AG08396 (cell line): ENCODE data around the gene RETSAT.
"Not testable (repeated sequence)": the region's sequence is repeated elsewhere in the genome, so short reads cannot be mapped to it uniquely, and the experiment has no call there.

ENCODE experiments used
- DNase-seq: peaks from one replicate; pipeline ENCODE4 v3.0.0; 2012; ENCODE audit warnings: low spot score, mixed read lengths

The RETSAT gene

GRCh38 chr2:85354286-85355072 is at the start of gene RETSAT, which contains the start of gene ELMOD3:
Gene RETSAT (minus strand): TSS chr2:85354528. CDS start chr2:85354507, 21 bp downstream.
Gene ELMOD3 (plus strand): TSS chr2:85354769. CDS start chr2:85357199, 2,430 bp downstream.
- peak; percentile 97 for DNase-seq

DNA sequence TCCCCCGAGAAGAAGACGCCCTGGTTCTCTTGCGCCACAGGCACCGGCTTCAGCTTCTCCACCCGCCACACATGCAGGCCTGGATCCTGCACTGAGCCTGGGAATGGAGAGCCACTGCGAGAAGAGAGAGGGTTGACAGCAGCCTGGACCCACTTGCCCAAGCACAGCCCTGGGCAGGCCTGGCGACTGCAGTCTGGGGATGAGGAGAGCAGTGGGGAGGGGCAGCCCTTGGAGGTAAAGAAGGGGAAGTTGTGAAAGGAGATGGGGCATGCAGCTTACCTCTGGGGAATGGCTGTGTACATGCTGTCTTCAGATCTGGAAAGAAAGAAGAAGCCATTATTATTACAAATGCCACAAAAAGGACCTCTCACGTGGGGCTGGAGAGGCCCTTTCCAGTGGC is 47.5 kb upstream of the RETSAT start:
- no peak for DNase-seq

DNA sequence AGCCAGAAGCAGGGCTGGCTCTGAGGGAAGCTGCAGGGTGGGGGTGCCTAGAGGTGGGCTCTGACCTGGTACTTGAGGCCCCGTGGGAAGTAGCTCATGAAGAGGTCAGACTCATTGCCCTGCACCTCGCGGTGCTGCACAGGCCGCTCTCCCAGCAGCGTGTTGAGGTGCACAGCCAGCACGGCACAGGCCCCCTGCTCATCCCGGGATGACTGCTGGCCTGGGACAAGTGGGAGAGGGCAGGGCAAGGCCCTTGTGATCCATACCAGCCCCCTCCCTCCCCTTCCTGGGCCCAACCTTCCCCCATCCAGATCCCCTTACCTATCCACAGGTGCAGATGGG is 47.1 kb upstream of the RETSAT start:
- DNase-seq = no peak

DNA sequence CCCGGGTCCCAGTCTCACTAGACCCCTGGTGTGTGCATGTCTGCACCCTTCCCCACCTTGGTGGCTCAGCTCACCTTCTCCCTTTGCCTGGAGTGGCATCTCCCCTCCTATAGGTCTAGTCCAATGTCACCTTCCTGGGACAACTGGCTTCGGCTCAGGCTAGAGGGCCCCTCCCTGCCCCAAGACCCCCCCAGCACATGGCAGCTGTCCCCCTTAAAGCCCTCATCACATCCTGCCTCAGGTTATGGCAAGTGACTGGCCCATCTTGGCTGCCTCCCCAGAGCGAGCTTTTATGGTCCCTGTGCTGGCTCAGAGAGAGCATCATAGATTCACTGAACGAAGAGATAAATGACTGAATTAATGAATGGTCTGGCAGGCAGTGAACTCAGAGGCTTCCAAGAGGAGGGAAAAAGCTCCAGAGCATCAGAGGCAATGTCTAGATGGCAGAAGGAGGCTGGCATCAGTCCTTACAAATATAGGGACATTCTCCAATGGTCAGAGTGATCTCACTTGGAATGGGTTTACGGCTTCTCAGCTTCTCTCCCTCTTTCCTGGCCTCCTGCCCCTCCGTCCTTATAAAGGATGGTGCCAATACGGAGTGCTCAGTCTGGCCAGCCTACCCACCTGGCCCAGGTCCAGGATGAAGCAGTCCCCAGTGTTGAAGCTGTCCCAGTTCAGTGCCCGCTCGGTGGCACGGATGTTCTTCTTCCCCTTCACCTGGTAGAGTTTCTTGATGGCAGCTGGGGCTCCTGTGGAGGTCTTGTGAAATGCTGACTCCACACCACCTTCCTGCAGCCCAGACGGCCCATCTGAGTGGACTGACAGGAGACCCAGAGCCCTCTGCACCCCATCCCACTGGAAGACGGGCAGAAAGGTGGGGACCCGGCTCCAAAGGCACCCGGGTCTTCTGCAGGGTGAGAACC is 46.5 kb upstream of the RETSAT start:
- no peak for DNase-seq

- DNase-seq = no peak
Measured at GRCh38 chr2:85400023-85400422, 45.7 kb upstream of the RETSAT start.

GRCh38 chr2:85399183-85399455 is 44.8 kb upstream of the RETSAT start:
- DNase-seq = no peak

DNA sequence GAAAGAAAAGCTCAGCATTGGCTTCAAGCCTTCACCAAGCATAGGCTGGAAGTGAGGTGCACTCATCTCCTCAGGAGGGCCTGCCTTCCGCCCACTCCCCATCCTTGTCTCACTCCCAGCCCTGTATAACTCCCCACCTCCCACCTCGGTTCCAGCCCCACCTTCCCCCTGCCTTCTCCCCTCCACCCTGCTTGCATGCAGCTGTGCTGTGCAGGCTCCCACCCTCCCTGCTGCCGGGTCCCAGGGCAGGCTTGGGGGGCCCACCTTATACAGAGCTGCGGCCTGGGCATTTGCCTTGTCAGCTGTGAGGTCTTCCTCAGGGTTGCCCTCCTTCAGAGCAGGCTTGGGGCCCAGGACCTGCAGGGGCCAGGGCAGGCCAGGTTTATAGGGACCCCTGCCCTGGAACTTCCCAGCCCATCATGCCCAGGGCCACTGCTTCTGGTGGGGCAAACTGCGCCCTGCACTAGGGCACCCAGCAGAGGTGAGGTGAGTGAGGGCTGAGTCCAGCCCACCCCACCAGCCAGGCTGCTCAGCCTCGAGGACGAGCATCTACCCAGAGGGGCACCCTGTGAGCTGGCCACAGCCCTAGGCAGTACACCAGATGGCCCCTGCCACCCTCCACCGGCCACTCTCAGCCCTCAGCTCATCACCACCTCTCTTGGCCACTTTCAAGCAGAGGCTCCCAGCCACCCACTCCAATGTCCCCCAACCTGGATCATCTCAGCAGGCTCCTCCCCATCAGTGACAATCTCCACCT is 44.3 kb upstream of the RETSAT start:
- DNase-seq = peak; percentile 1

DNA sequence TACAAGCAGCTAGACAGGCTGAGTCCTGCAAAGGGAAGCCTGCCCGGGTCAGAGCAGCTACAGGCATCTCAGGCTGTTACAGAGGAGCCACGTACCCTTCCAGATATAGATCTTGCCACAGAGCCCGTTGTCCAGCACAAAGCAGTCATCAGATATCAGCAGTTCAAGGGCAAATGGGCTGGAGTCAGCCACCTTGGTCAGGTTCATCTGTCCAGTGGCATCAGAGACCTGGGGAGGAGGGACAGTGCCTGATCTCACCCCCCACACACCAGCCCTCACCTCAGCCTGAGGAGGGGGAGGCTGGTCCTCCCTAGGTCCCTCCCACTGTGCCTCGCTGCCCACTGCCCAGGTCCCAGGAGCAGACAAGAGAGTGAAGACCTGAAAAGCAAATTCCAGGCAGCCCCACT is 43.6 kb upstream of the RETSAT start:
- peak; percentile 1 for DNase-seq

DNA sequence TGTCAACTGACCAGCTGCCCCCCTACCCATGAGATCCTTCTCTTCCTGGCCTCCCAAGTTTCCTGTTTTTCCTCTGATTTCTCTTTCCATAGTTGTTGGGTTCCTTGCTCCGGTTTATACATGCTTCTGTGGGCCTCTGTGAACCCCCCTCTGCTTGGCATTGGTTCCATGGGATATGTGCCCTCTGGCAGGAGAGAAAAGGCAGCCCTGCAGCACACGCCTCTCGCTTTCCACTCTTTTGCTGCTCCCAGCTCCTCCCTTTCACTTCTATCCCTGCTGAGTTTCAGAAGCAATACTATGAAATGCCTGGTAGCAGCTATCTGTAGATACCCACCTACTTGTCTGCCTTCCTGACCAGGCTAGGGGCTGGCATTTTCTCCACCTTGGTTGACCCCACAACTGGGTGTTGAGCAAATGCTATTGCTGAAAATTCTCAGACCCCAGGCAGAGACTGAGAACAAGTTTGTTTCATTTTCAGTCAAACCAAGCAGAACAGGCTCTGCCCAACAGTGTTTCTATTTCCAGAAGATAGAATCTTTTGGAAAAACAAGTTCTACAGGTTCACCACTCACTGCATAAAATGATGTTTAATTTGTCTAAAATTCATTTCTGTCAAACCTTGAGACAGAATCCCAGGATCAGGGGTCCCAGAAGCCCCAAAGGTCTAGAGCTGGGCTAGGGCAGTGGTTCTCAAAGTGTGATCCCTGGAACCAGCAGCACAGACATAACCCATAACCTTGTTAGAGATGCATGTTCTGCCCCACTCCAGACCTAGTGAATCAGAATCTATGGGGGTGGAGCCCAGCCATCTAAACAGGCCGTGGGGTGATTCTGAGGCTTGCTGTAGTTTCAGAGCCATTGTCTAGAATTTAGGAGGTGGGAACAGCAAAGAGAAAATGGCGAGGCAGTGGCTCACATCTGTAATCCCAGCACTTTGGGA is 42.5 kb upstream of the RETSAT start:
- DNase-seq = peak; percentile 12

DNA sequence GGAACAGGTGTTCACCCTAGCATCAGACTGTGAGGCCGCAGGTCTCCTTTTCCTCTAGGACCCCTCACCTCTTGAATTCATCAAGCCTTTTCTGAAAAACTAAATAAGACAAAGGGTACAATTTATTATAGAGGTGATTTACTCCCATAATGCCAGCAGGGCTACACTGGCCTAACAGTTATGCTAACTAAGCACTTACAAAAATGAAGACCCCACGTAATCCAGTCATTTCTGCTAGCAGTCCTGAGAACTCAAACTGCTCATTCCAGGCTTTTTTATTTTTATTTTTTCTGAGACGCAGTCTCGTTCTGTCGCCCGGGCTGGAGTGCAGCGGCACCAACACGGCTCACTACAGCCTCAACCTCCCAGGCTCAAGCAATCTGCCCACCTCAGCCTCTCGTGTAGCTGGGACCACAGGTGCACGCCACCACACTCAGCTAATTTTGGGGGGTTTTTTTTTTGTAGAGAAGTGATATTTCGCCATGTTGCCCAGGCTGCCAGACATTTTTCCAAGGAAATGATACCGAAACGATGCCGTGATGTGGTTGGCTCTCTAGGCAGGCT is 41.7 kb upstream of the RETSAT start:
- DNase-seq = no peak

GRCh38 chr2:85394976-85395375 is 40.6 kb upstream of the RETSAT start:
- DNase-seq = peak; percentile 1

- peak; percentile 5 for DNase-seq
Measured at GRCh38 chr2:85394261-85394681, 39.9 kb upstream of the RETSAT start.

DNA sequence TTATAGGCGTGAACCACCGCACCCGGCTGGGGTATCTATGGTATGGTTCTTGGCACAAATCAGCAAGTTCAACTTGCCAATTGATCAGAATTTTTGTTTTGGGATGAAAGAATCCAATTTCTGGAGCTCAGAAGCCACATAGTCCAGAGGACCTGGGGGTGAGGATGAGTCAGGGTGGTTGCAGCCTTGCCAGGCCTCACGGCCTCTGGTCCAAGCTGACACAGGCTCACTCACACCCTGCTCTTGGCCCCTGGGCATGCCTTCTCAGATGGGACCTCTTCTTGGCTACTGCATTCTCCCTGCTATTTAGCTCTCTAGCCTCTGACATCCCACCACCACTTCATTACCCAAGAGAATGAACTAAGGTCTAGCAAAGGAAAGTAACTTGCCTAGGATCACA is 39.5 kb upstream of the RETSAT start:
- peak; percentile 61 for DNase-seq

DNA sequence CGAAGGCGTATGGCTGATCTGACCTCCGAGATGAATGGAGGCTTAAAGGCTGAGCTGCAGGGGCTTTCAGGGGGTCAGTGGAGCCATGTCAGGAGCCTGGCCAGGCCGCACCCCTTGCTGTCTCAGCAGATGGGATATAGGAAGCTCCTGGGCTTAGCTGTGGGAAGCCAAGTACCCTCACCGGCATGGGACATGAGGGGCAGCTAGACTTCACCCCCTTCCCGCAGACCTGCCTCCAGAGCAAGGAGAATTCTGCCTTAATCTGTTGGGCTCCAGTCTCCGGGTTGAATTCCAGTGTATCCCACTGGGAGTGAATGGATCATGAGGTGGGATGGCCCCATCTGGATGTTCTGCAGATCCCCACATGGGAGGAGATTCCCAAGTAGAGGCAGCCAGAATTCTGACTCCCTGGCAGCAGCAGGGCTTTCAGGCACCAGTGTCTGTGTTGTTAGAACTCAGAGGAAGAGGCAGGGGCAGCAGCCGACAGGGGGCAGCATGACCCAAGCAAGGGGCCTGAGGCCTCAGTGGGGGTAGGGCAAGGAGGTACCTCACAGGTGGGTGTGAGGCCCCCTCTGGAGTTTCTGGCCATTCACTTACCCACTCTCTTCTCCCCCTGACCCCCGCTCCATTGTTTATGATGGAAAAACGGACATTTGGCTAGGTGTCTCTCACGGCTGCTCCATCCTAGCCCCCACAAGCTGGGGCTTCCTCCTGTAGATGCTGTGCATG is 36.8 kb upstream of the RETSAT start:
- DNase-seq = peak; percentile 27

DNA sequence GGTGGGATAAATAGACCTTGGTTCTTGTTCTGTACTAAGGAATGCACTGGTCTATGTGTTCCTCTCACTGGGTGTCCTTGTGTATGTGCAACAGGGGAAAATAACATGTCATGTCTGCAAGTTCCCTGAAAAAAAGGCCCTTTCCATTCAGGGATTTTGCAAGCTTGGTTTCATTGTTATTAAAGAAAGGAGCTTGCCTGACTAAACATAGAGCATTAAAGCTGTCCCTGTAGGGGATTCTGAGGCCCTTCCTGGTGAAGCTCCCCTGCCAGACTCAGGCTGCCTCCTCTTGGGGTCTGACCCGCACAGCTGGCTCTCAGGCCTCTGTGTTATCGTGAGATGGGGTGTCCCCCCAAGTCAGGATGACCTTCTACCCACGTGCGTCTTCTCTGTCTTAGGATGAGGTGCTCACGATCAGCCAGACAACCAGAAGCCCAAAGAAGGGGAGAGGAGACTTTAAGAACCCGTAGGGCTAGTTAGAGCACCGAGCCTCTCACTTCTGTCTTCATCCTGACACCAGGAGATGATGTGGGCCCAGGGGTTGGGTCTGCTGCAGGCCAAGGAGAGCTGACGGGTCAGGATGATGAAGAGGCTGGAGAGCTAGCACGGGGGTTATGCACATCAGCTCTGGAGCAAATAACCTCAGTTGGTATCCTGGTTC is 34.7 kb upstream of the RETSAT start:
- DNase-seq = peak; percentile 1

GRCh38 chr2:85387754-85388153 is 33.4 kb upstream of the RETSAT start:
- DNase-seq = no peak

GRCh38 chr2:85385746-85386145 is 31.4 kb upstream of the RETSAT start:
- no peak for DNase-seq

DNA sequence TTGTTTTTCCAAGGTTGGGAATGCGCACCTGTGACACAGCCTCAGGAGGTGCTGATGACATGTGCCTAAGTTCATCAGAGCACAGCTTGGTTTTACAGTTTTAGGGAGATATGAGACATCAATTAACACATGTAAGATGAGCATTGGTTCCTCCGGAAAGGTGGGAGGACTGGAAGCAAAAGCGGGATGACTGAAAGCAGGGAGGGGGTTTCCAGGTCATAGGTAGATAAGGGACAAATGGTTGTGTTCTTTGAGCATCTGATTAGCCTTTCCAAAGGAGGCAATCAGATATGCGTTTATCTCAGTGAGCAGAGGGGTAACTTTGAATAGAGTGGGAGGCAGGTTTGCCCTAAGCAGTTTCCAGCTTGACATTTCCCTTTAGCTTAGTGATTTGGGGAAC is 29.5 kb upstream of the RETSAT start:
- no peak for DNase-seq

DNA sequence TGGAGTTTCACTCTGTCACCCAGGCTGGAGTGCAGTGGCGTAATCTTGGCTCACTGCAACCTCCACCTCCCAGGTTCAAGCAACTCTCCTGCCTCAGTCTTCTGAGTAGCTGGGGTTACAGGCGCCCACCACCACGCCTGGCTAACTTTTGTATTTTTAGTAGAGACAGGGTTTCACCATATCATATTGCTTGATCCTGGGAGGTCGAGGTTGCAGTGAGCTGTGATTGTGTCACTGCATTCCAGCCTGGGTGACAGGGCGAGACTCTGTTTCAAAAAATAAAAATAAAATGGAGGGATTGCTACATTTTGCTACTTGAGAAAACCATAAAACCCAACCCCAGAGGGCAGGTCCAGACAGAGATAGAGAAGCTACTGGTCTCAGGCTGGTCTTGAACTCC is 28.8 kb upstream of the RETSAT start:
- DNase-seq = not testable (repeated sequence)

DNA sequence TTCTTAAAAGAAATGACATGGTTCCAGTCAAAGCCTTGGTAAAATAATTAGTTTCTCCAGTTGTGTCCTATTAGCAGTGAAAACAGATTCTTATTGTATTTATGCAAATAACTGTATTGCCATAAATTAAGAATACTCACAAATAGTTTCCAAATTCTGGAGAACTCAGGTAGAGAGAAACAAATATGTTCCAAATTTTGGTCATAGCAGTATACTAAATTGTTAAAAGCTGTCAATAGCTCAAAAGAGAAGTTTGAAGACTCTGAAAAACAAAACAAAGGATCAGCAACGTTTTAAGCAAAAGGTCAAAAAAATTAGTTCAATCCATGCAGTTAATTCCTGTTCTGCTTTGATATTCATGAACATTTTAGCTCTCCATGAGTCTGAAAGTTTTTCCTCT is 25.7 kb upstream of the RETSAT start:
- DNase-seq = no peak
